Activated CD4-positive, alpha-beta T cell treated with anti-CD3 and anti-CD28 coated beads, Interleukin-2, Interleukin-4, amounts not matched to agents 100 ng/mL and 50 ng/mL, durations not matched to agents 16 hours and 8 hours (primary cell): ENCODE results near the gene ITGA5.
A peak's percentile ranks its signal among the peaks of the same experiment; 100 is the strongest.
"Not testable (repeated sequence)": the region's sequence is repeated elsewhere in the genome, so short reads cannot be mapped to it uniquely, and the experiment has no call there.

Experiments used
- DNase-seq: peaks from one replicate; pipeline ENCODE4 v3.0.0-alpha.2; 2020; ENCODE audit warnings: low spot score

The ITGA5 gene

GRCh38 chr12:54371328-54372112 is 47.5 kb downstream of the ITGA5 start:
- DNase-seq, result no peak

- no peak for DNase-seq
Measured at GRCh38 chr12:54370171-54370730, 48.8 kb downstream of the ITGA5 start.

GRCh38 chr12:54369597-54370131 is 49.4 kb downstream of the ITGA5 start:
- DNase-seq, result no peak

GRCh38 chr12:54368709-54369596 is 50.1 kb downstream of the ITGA5 start:
- peak; percentile 91 for DNase-seq

GRCh38 chr12:54368025-54368708 is 50.9 kb downstream of the ITGA5 start:
- no peak for DNase-seq

GRCh38 chr12:54364413-54364812 is 54.7 kb downstream of the ITGA5 start, which contains the start of gene GPR84:
Gene GPR84 (minus strand): TSS chr12:54364486. CDS start chr12:54363851, 635 bp downstream.
- DNase-seq, result peak; percentile 81

- no peak for DNase-seq
Measured at GRCh38 chr12:54363618-54364017, 55.4 kb downstream of the ITGA5 start.

GRCh38 chr12:54363047-54363446 is 56.0 kb downstream of the ITGA5 start:
- DNase-seq, result no peak

- DNase-seq, result peak; percentile 49
Measured at GRCh38 chr12:54360717-54361456, 58.2 kb downstream of the ITGA5 start.

GRCh38 chr12:54359762-54360351 is 59.2 kb downstream of the ITGA5 start:
- DNase-seq, result no peak

- peak; percentile 99 for DNase-seq
Measured at GRCh38 chr12:54358945-54359761, 59.9 kb downstream of the ITGA5 start.

GRCh38 chr12:54358191-54358944 is 60.7 kb downstream of the ITGA5 start:
- DNase-seq, result peak; percentile 63

- DNase-seq, result no peak
Measured at GRCh38 chr12:54357506-54358190, 61.4 kb downstream of the ITGA5 start.

GRCh38 chr12:54356951-54357356 is 62.1 kb downstream of the ITGA5 start:
- DNase-seq, result no peak

- DNase-seq, result no peak
Measured at GRCh38 chr12:54356228-54356627, 62.8 kb downstream of the ITGA5 start.

GRCh38 chr12:54355104-54355815 is 63.8 kb downstream of the ITGA5 start:
- DNase-seq, result no peak

GRCh38 chr12:54354271-54354670 is 64.8 kb downstream of the ITGA5 start:
- DNase-seq, result not testable (repeated sequence)
